Measurements from ENCODE around the gene TANC1. TPM values are rescaled to one million over a fixed set of nuclear protein-coding genes. Genes with fewer than 3 reads are reported as not detected.

The TANC1 gene
- total RNA-seq, 2 donors from 2014 or later, result 2.9 to 9.5 TPM

- Mint-ChIP-seq H3K27ac (peak overlapping the region; percentile 0), H3K4me3 (no peak overlapping the region), H3K27me3 (ENCODE audit: insufficient read depth) (no peaks in the 10 kb centered on the region), H3K9me3 (no peaks in the 10 kb centered on the region), H3K4me1 (no peaks in the 10 kb centered on the region), H3K36me3 (ENCODE audit: low read depth) (peaks cover 8% of the 10 kb centered on the region)
- DNase-seq, result no peak
- no peak overlapping the region for H3K27ac ChIP-seq (ENCODE audit: low read depth, low read length)
- TF ChIP-seq CTCF (conservative IDR thresholded peaks at IDR 0.05), result no peak
- H3K4me1 ChIP-seq (ENCODE audit: control insufficient read depth, insufficient read depth, low read length), result no peaks in the 10 kb centered on the region
- no peak overlapping the region for H3K4me3 ChIP-seq (ENCODE audit: low read length)
- no peaks in the 10 kb centered on the region for H3K36me3 ChIP-seq (ENCODE audit: control insufficient read depth, insufficient read depth, low read length)
- no peak overlapping the region for H3K9ac ChIP-seq (ENCODE audit: extremely low read depth, low read length, poor library complexity, severe bottlenecking)
- H3K27me3 ChIP-seq (ENCODE audit: control insufficient read depth, insufficient read depth, low read length, poor library complexity, severe bottlenecking), result no peaks in the 10 kb centered on the region
- H3K9me3 ChIP-seq (ENCODE audit: control insufficient read depth, low read length), result no peaks in the 10 kb centered on the region
- WGBS, 2 experiments (ENCODE audit: insufficient coverage in 1 of 2, insufficient read length in 1 of 2), result 88 to 92% methylated on average over 4 to 5 of the region's 5 CpGs
These were observed 294.5 kb downstream of the TANC1 start for GRCh38 chr2:159262904-159263303.

- Histone ChIP-seq H3K4me1 (ENCODE audit: control insufficient read depth, insufficient read depth, low read length) (no peaks in the 10 kb centered on the region), H3K27me3 (ENCODE audit: control insufficient read depth, insufficient read depth, low read length, poor library complexity, severe bottlenecking) (no peaks in the 10 kb centered on the region), H3K36me3 (ENCODE audit: control insufficient read depth, insufficient read depth, low read length) (no peaks in the 10 kb centered on the region), H3K9ac (ENCODE audit: extremely low read depth, low read length, poor library complexity, severe bottlenecking) (no peak overlapping the region), H3K27ac (ENCODE audit: low read depth, low read length) (no peak overlapping the region), H3K9me3 (ENCODE audit: control insufficient read depth, low read length) (no peaks in the 10 kb centered on the region), H3K4me3 (ENCODE audit: low read length) (no peak overlapping the region)
- peak overlapping the region; percentile 2 for H3K27ac Mint-ChIP-seq
- DNase-seq, result peak; percentile 65
- H3K9me3 Mint-ChIP-seq, result no peaks in the 10 kb centered on the region
- H3K27me3 Mint-ChIP-seq (ENCODE audit: insufficient read depth), result no peaks in the 10 kb centered on the region
- 50 to 64% methylated on average over 1 of the region's 1 CpG for WGBS, 2 experiments (ENCODE audit: insufficient coverage in 1 of 2, insufficient read length in 1 of 2)
- no peaks in the 10 kb centered on the region for H3K4me1 Mint-ChIP-seq
- peaks cover 5% of the 10 kb centered on the region for H3K36me3 Mint-ChIP-seq (ENCODE audit: low read depth)
- TF ChIP-seq CTCF (conservative IDR thresholded peaks at IDR 0.05), result no peak
- H3K4me3 Mint-ChIP-seq, result no peak overlapping the region
These were observed 296.7 kb downstream of the TANC1 start for GRCh38 chr2:159265171-159265576.

GRCh38 chr2:159266554-159266953 is 298.1 kb downstream of the TANC1 start:
- WGBS, 2 experiments (ENCODE audit: insufficient coverage in 1 of 2, insufficient read length in 1 of 2), result 95 to 99% methylated on average over 2 to 3 of the region's 3 CpGs
- TF ChIP-seq CTCF (conservative IDR thresholded peaks at IDR 0.05), result no peak
- no peak for DNase-seq

More at GRCh38 chr2:159266554-159266953, 298.1 kb downstream of the TANC1 start:
- no peaks in the 10 kb centered on the region for H3K9me3 Mint-ChIP-seq
- H3K27ac Mint-ChIP-seq, result no peak overlapping the region
- Histone ChIP-seq H3K9ac (ENCODE audit: extremely low read depth, low read length, poor library complexity, severe bottlenecking) (no peak overlapping the region), H3K27me3 (ENCODE audit: control insufficient read depth, insufficient read depth, low read length, poor library complexity, severe bottlenecking) (no peaks in the 10 kb centered on the region), H3K27ac (ENCODE audit: low read depth, low read length) (no peak overlapping the region), H3K4me1 (ENCODE audit: control insufficient read depth, insufficient read depth, low read length) (no peaks in the 10 kb centered on the region), H3K9me3 (ENCODE audit: control insufficient read depth, low read length) (no peaks in the 10 kb centered on the region), H3K4me3 (ENCODE audit: low read length) (no peak overlapping the region), H3K36me3 (ENCODE audit: control insufficient read depth, insufficient read depth, low read length) (no peaks in the 10 kb centered on the region)
- H3K4me3 Mint-ChIP-seq, result no peak overlapping the region
- no peaks in the 10 kb centered on the region for H3K27me3 Mint-ChIP-seq (ENCODE audit: insufficient read depth)
- no peaks in the 10 kb centered on the region for H3K4me1 Mint-ChIP-seq
- peaks cover 15% of the 10 kb centered on the region for H3K36me3 Mint-ChIP-seq (ENCODE audit: low read depth)
